ENCODE measurements around the gene PIGBOS1. TPM values are rescaled to one million over a fixed set of nuclear protein-coding genes. Genes with fewer than 3 reads are reported as not detected.
"Not testable (repeated sequence)": the region's sequence is repeated elsewhere in the genome, so short reads cannot be mapped to it uniquely, and the experiment has no call there.

PIGBOS1 gene
- total RNA-seq, 2 experiments from 2014 or later = 10.5 to 13.2 TPM

- Mint-ChIP-seq H3K4me1 (ENCODE audit: low read depth) (peaks cover 42% of the 10 kb centered on the region), H3K27ac (peak overlapping the region; percentile 42), H3K36me3 (ENCODE audit: low read depth) (peaks cover 25% of the 10 kb centered on the region), H3K4me3 (peak overlapping the region; percentile 91), H3K9me3 (no peaks in the 10 kb centered on the region), H3K27me3 (no peaks in the 10 kb centered on the region)
- DNase-seq (no peak), ATAC-seq (no peak)
- intact Hi-C loops (cut with micrococcal nuclease) = no loop called here
- CTCF ChIA-PET = interaction anchor here (1.7 kb wide), 1 partner anchor 102 kb away, joined by 4 read pairs; no protein-coding TSS in a partner anchor
- POLR2A ChIA-PET = interaction anchor here (1.3 to 2.1 kb wide), 4 partner anchors 76 to 103 kb away, joined by 3 to 14 read pairs (median 4); partner anchors contain the start of genes CCPG1 and PIERCE2
- no peak for TF ChIP-seq CTCF (IDR thresholded peaks at IDR 0.05)
Measured at GRCh38 chr15:55320238-55320550, 1.3 kb upstream of the PIGBOS1 start.

GRCh38 chr15:55319537-55320237, 764 bp upstream of the PIGBOS1 start:
- CTCF ChIA-PET = interaction anchor here (0.6 to 2.3 kb wide), 7 partner anchors 29 to 121 kb away, joined by 3 to 7 read pairs (median 5); no protein-coding TSS in a partner anchor
- Mint-ChIP-seq H3K9me3 (no peaks in the 10 kb centered on the region), H3K4me3 (peak overlapping the region; percentile 91), H3K27ac (peak overlapping the region; percentile 99), H3K36me3 (ENCODE audit: low read depth) (peaks cover 24% of the 10 kb centered on the region), H3K27me3 (no peaks in the 10 kb centered on the region), H3K4me1 (ENCODE audit: low read depth) (peaks cover 47% of the 10 kb centered on the region)
- DNase-seq = peak; percentile 26
- intact Hi-C loops (cut with micrococcal nuclease) = no loop called here
- ATAC-seq = no peak
- TF ChIP-seq CTCF (IDR thresholded peaks at IDR 0.05) = no peak
- POLR2A ChIA-PET = interaction anchor here (0.5 to 2.1 kb wide), 10 partner anchors 15 to 134 kb away, joined by 3 to 14 read pairs (median 4); partner anchors contain the start of genes CCPG1, PIERCE2 and RSL24D1

DNA sequence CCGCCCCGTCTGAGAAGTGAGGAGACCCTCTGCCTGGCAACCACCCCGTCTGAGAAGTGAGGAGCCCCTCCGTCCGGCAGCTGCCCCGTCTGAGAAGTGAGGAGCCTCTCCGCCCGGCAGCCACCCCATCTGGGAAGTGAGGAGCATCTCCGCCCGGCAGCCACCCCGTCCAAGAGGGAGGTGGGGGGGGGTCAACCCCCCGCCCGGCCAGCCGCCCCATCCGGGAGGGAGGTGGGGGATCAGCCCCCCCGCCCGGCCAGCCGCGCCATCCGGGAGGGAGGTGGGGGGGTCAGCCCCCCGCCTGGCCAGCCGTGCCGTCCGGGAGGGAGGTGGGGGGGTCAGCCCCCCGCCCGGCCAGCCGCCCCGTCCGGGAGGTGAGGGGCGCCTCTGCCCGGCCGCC, 16.1 kb downstream of the PIGBOS1 start:
- DNase-seq; POLR2A ChIA-PET; H3K4me3 Mint-ChIP-seq; H3K27ac Mint-ChIP-seq; H3K27me3 Mint-ChIP-seq; intact Hi-C loops (cut with micrococcal nuclease); ATAC-seq; CTCF ChIA-PET; H3K9me3 Mint-ChIP-seq; H3K4me1 Mint-ChIP-seq (ENCODE audit: low read depth): not testable (repeated sequence)
- H3K36me3 Mint-ChIP-seq (ENCODE audit: low read depth) = peaks cover 21% of the 10 kb centered on the region

- TF ChIP-seq CTCF (IDR thresholded peaks at IDR 0.05) = no peak
- ChIA-PET CTCF (no interaction called here), POLR2A (interaction anchor here (0.6 kb wide), 1 partner anchor 13 kb away, joined by 3 read pairs; no protein-coding TSS in a partner anchor)
- Mint-ChIP-seq H3K27me3 (no peaks in the 10 kb centered on the region), H3K9me3 (no peaks in the 10 kb centered on the region), H3K4me3 (no peak overlapping the region), H3K36me3 (ENCODE audit: low read depth) (no peaks in the 10 kb centered on the region), H3K27ac (no peak overlapping the region), H3K4me1 (ENCODE audit: low read depth) (peaks cover 5% of the 10 kb centered on the region)
- intact Hi-C loops (cut with micrococcal nuclease) = no loop called here
- ATAC-seq = no peak
- no peak for DNase-seq
Measured at GRCh38 chr15:55297315-55297714, 21.6 kb downstream of the PIGBOS1 start.

DNA sequence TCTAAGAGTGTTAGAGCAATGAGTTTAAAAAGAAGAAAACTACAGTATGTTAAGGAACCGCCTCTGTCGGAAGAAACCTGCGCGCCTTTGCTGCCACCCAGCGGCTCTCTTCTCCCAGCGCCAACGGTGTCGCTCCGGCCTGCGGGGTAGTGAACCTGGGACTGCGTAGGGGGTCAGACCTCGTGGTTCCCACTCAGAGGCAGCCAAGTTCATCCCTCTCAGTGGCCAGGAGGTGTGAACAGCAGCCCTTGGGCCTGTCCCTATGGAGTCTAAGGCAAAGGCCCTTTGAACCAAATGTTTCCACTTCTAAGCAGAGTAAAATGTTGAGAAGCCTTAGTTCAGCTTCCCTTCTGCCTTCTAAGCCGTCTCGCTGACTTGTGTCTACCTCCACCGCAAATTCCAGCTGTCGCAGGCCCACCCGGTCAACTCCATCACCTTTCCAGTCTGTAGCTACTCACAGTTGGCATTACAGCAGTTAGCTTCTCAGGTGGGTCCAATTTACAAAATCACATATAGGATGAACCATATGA, 28.3 kb downstream of the PIGBOS1 start:
- Mint-ChIP-seq H3K36me3 (ENCODE audit: low read depth) (peaks cover 33% of the 10 kb centered on the region), H3K4me1 (ENCODE audit: low read depth) (peaks cover 20% of the 10 kb centered on the region), H3K4me3 (peak overlapping the region; percentile 90), H3K9me3 (no peaks in the 10 kb centered on the region), H3K27me3 (no peaks in the 10 kb centered on the region), H3K27ac (peak overlapping the region; percentile 92)
- CTCF ChIA-PET = interaction anchor here (0.8 to 4.1 kb wide), 20 partner anchors 9 to 149 kb away, joined by 3 to 59 read pairs (median 4); partner anchors contain the start of genes PIGB, PIGBOS1 and RSL24D1
- peak; percentile 93 for DNase-seq
- peak; percentile 76 for ATAC-seq
- TF ChIP-seq CTCF (IDR thresholded peaks at IDR 0.05) = peak; percentile 90
- POLR2A ChIA-PET = interaction anchor here (0.7 to 1.4 kb wide), 6 partner anchors 11 to 93 kb away, joined by 3 to 6 read pairs (median 4); no protein-coding TSS in a partner anchor
- intact Hi-C loops (cut with micrococcal nuclease) = loop anchor here (1.0 kb wide), 3 partner anchors 69 to 93 kb away; no protein-coding TSS in a partner anchor
